Activated naive CD4-positive, alpha-beta T cell treated with anti-CD3 and anti-CD28 coated beads, Interleukin-2, amount 50 U/mL, for 72 hours (primary cell): ENCODE data around the gene TRIM26. TPM values are rescaled to one million over a fixed set of nuclear protein-coding genes. Genes with fewer than 3 reads are reported as not detected.

Experiments
- ATAC-seq, 2 donors: fragments of 150-1000 bp; cut with Tn5 transposase; 2 replicates each; pipeline ENCODE4 v1.10.0; 2021; ENCODE audit warnings: mild to moderate bottlenecking in 2 of 2, moderate library complexity in 2 of 2
- DNase-seq, 2 donors: peaks; one replicate each; pipeline ENCODE4 v3.0.0; 2021 to 2022; ENCODE audit warnings: low spot score in 2 of 2
- H3K27ac Mint-ChIP-seq, 2 donors: one replicate each; pipeline ENCODE4 v1.8.0; 2022; ENCODE audit warnings: mild to moderate bottlenecking in 2 of 2, mixed read lengths in 2 of 2
- H3K36me3 Mint-ChIP-seq, 2 donors: one replicate each; pipeline ENCODE4 v1.8.0; 2022; ENCODE audit warnings: mixed read lengths in 2 of 2
- H3K9me3 Mint-ChIP-seq, 2 donors: one replicate each; pipeline ENCODE4 v1.8.0; 2022; ENCODE audit warnings: mixed read lengths in 2 of 2
- total RNA-seq, 2 donors: library from RNA; stranded (reverse); gene quantifications; one replicate each; pipeline ENCODE4 v1.2.3, GENCODE V29; 2022

Gene TRIM26
- total RNA-seq, 2 donors from 2014 or later: 41.3 to 43.0 TPM

GRCh38 chr6:30163090-30163917, 49.9 kb downstream of the TRIM26 start, which contains the start of gene TRIM15:
Gene TRIM15 (plus strand): TSS chr6:30163546. CDS start chr6:30163685, 139 bp downstream.
- DNase-seq (peak in 1 of 2 donors; percentile 57), ATAC-seq (peak; percentile 66 to 80)
- Mint-ChIP-seq H3K36me3 (peaks cover 0 to 8% of the 10 kb centered on the region in 2 donors), H3K27ac (peak within 1 kb of the TSS in 1 of 2 donors; percentile 76), H3K9me3 (no peaks in the 10 kb centered on the region)

- no peak for ATAC-seq
- H3K27ac Mint-ChIP-seq: peak overlapping the region in 1 of 2 donors; percentile 76
- no peaks in the 10 kb centered on the region for H3K9me3 Mint-ChIP-seq
- peaks cover 0 to 8% of the 10 kb centered on the region in 2 donors for H3K36me3 Mint-ChIP-seq
- no peak for DNase-seq
Observed at GRCh38 chr6:30162265-30163089, 50.7 kb downstream of the TRIM26 start.

GRCh38 chr6:30160785-30161531, 52.2 kb downstream of the TRIM26 start, which contains the start of gene TRIM10:
Gene TRIM10 (minus strand): TSS chr6:30161211. CDS start chr6:30160858, 353 bp downstream.
- ATAC-seq (no peak), DNase-seq (no peak)
- Mint-ChIP-seq H3K27ac (no peak within 1 kb of the TSS), H3K9me3 (no peaks in the 10 kb centered on the region), H3K36me3 (no peaks in the 10 kb centered on the region)

GRCh38 chr6:30160008-30160784, 53.0 kb downstream of the TRIM26 start:
- Mint-ChIP-seq H3K27ac (no peak overlapping the region), H3K9me3 (no peaks in the 10 kb centered on the region), H3K36me3 (no peaks in the 10 kb centered on the region)
- no peak for ATAC-seq
- no peak for DNase-seq

DNA sequence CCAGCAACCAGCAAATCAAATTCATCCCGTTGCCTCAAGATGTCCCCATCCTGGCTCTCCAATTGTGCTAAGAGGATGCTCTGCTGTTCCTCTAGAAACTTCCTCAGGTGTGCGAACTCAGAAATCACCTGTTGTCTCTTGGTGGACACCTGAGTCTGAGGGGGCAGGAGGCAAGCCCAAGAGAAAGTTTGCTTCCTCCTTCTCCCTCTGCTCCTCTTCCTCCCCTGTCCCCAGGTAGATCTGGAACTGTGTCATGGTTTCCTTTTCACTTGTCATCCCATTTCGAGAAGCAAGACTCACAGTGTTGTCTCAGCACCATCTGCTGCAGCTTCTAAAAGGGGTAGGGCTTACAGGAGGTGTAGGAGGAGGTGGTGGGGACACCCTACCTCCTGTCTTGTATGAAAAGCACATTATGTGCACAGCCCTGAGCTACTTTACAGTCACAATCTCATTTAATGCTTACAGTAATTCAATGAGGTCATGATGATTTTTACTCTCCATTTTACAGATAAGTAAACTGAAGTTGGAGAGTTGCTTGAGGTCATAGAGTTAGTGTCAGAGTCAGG, 54.6 kb downstream of the TRIM26 start:
- DNase-seq (peak in 1 of 2 donors; percentile 34), ATAC-seq (peak; percentile 71 to 95)
- no peak overlapping the region for H3K27ac Mint-ChIP-seq

GRCh38 chr6:30157999-30158398, 55.2 kb downstream of the TRIM26 start:
- Mint-ChIP-seq H3K27ac (no peak overlapping the region), H3K9me3 (no peaks in the 10 kb centered on the region), H3K36me3 (no peaks in the 10 kb centered on the region)
- DNase-seq (no peak), ATAC-seq (no peak)

More for the DNA sequence above, 54.6 kb downstream of the TRIM26 start:
- Mint-ChIP-seq H3K9me3 (no peaks in the 10 kb centered on the region), H3K36me3 (no peaks in the 10 kb centered on the region)

GRCh38 chr6:30157581-30157980, 55.6 kb downstream of the TRIM26 start:
- Mint-ChIP-seq H3K9me3 (no peaks in the 10 kb centered on the region), H3K27ac (no peak overlapping the region)
- no peak for ATAC-seq

GRCh38 chr6:30156774-30157173, 56.4 kb downstream of the TRIM26 start:
- Mint-ChIP-seq H3K36me3 (no peaks in the 10 kb centered on the region), H3K27ac (no peak overlapping the region), H3K9me3 (no peaks in the 10 kb centered on the region)
- DNase-seq (no peak), ATAC-seq (no peak)

More at GRCh38 chr6:30157581-30157980, 55.6 kb downstream of the TRIM26 start:
- no peak for DNase-seq
- no peaks in the 10 kb centered on the region for H3K36me3 Mint-ChIP-seq

DNA sequence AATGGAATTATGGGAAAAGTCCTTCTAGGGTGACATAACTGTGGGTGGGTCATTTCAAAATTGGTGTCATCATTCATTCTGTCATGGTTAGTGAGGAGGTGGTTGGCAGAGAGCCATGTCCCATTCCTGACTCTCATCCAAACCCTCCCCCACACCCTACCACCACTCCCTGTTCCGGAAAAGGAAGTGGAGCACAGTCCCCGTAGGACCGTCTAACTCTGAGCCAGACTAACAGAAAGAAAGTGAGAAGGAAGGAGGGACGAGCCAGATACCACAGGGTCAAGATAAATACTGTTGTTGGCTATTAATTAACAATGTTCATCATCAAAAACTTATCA, 57.0 kb downstream of the TRIM26 start:
- DNase-seq: no peak
- no peak for ATAC-seq
- Mint-ChIP-seq H3K36me3 (no peaks in the 10 kb centered on the region), H3K27ac (no peak overlapping the region), H3K9me3 (no peaks in the 10 kb centered on the region)

GRCh38 chr6:30155520-30156261, 57.5 kb downstream of the TRIM26 start:
- Mint-ChIP-seq H3K36me3 (no peaks in the 10 kb centered on the region), H3K27ac (no peak overlapping the region), H3K9me3 (no peaks in the 10 kb centered on the region)
- ATAC-seq: no peak
- DNase-seq: no peak

DNA sequence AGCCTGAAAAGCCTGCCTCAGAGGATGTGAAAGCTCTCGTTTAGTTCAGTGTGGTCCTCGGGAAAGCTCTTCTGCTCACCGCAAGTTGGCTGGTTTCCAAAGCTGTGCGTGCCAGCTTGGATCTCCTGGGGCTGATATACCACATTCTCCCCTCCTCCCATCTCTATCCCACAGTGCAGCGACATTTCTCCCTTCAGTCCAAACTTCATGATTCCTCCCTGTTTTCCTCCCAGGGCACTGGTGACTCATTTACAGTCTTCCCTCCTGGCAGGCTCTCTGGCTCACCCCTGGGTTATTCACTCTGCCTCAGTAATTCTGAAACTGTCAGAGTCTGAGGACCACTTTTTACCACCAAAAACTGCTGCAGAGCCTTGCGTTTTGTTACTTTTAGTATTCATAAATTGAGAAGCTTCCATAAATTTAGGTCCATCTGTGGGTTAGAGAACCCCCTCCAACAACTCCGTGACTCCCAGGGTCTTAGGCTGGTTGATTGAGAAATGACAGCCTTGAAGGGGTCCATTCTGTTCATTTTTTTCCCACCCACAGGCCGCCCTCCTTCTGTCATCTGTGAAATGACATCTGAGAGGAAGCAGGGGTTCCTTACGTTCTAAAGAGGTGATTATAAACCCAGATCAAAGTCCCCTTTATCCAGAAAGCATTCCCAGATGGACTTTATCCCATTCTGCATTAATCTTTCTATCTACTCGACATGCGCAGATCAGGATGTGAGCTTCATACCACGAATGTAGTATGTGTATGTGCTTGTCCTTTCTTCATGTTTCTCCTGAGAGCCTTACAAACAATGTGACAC, 58.3 kb downstream of the TRIM26 start:
- H3K27ac Mint-ChIP-seq: no peak overlapping the region
- no peaks in the 10 kb centered on the region for H3K36me3 Mint-ChIP-seq
- DNase-seq: no peak
- no peaks in the 10 kb centered on the region for H3K9me3 Mint-ChIP-seq
- ATAC-seq: no peak

DNA sequence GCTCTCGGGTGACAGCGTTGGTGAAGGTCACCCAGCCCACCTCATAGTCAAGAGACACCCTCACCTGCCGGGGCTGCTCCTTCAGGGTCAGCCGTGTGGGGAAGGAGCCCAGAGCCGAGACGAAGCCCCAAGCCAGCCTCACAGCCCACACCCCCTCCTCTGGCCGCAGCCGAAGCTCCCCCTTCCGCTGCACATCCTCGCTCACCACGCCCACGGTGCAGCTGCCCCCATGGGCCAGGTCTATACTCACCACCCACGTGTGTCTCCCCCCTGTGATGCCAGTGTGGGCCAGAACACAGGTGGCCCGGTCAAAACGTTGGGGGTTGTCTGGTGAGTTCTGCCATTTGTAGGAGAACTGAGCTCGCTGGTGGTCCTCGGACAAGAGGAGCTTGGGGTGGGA, 59.1 kb downstream of the TRIM26 start:
- no peaks in the 10 kb centered on the region for H3K36me3 Mint-ChIP-seq
- no peak for DNase-seq
- no peaks in the 10 kb centered on the region for H3K9me3 Mint-ChIP-seq
- no peak for ATAC-seq
- peak overlapping the region in 1 of 2 donors; percentile 20 for H3K27ac Mint-ChIP-seq

- no peak for ATAC-seq
- Mint-ChIP-seq H3K27ac (no peak overlapping the region), H3K9me3 (no peaks in the 10 kb centered on the region), H3K36me3 (no peaks in the 10 kb centered on the region)
- no peak for DNase-seq
Observed at GRCh38 chr6:30152910-30153610, 60.1 kb downstream of the TRIM26 start.
